ENCODE measurements around the gene SWAP70. TPM values are rescaled to one million over a fixed set of nuclear protein-coding genes. Genes with fewer than 3 reads are reported as not detected.

The SWAP70 gene
- total and polyA plus RNA-seq, 2 of the 13 experiments (the other 11 are each of a cell fraction or from before 2014, with no cell fraction given), result 4.6 to 8.7 TPM

DNA sequence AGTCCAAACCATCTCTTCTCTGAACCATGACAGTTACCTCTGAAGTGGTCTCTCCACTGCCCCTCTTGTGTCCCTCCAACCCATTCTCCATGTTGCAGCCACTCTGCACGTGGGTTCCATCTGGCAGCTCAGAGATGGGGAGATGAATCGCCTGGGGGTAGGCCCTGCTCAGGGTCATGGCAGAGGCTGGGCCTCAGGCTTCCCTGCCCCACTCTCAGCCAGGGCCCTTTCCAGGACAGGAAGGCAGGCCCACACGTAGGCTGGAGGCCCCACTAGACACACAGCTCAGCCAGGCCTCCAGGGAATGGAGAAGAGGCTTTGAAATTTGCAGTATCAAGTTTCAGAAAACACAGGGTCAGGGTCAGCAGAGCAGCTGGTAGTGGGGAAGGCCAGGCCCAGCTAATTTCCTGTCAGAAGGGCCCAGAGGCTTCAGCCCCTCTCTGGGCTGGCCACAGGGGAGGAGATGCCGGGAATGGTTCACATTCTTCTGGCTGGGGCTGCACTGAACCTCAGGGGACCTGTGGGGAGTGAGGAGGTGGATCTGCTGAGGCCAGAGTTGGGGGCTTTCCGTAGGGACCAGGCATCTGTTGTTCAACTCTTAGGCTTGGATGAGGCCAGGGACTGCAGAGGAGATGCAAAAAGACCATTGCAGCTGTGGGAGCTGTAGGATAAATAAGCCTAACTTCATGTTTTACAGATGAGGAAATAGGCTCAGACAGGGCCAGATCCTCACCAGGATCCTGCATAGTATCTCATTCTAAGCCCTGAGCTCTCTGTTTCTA lies 101.6 kb downstream of the SWAP70 start (continued):
- TF ChIP-seq ASH2L (IDR thresholded peaks at IDR 0.05; ENCODE audit: insufficient read length, low read depth, low read length) (peak; percentile 37), ELF3 (CRISPR knock-in tag; IDR thresholded peaks at IDR 0.05) (peak; percentile 90), ELF1 (CRISPR knock-in tag; IDR thresholded peaks at IDR 0.05) (peak; percentile 64; the same call in 1 of the 2 replicates), EED (CRISPR knock-in tag; IDR thresholded peaks at IDR 0.05) (no peak), PAX8 (CRISPR knock-in tag; IDR thresholded peaks at IDR 0.05; ENCODE audit: borderline replicate concordance) (no peak), ZNF775 (CRISPR knock-in tag; IDR thresholded peaks at IDR 0.05; ENCODE audit: borderline replicate concordance) (0 out of 2 replicates have a peak, but pooled peaks have one; percentile 30), ZBTB21 (CRISPR knock-in tag; IDR thresholded peaks at IDR 0.05) (no peak), RXRA (CRISPR knock-in tag; IDR thresholded peaks at IDR 0.05) (peak; percentile 91), ZNF720 (CRISPR knock-in tag; IDR thresholded peaks at IDR 0.05) (no peak), CENPT (CRISPR knock-in tag; IDR thresholded peaks at IDR 0.05; ENCODE audit: low read depth) (no peak), ZNF296 (CRISPR knock-in tag; conservative IDR thresholded peaks at IDR 0.05) (no peak), ZNF30 (CRISPR knock-in tag; IDR thresholded peaks at IDR 0.05) (no peak), DMAP1 (CRISPR knock-in tag; IDR thresholded peaks at IDR 0.05) (peak; percentile 67; the same call in 1 of the 2 replicates), TARDBP (CRISPR knock-in tag; IDR thresholded peaks at IDR 0.05) (peak; percentile 99), SRY (CRISPR knock-in tag; IDR thresholded peaks at IDR 0.05) (0 out of 2 replicates have a peak, but pooled peaks have one; percentile 33), RNF2 (conservative IDR thresholded peaks at IDR 0.05; ENCODE audit: low read depth) (no peak), ZNF138 (CRISPR knock-in tag; IDR thresholded peaks at IDR 0.05; ENCODE audit: low read depth) (no peak)
- TF ChIP-seq, protein P1, sequence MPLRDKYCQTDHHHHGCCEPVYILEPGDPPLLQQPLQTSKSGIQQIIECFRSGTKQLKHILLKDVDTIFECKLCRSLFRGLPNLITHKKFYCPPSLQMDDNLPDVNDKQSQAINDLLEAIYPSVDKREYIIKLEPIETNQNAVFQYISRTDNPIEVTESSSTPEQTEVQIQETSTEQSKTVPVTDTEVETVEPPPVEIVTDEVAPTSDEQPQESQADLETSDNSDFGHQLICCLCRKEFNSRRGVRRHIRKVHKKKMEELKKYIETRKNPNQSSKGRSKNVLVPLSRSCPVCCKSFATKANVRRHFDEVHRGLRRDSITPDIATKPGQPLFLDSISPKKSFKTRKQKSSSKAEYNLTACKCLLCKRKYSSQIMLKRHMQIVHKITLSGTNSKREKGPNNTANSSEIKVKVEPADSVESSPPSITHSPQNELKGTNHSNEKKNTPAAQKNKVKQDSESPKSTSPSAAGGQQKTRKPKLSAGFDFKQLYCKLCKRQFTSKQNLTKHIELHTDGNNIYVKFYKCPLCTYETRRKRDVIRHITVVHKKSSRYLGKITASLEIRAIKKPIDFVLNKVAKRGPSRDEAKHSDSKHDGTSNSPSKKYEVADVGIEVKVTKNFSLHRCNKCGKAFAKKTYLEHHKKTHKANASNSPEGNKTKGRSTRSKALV (CRISPR knock-in tag; IDR thresholded peaks at IDR 0.05), result peak; percentile 78
- TF ChIP-seq, protein P2, sequence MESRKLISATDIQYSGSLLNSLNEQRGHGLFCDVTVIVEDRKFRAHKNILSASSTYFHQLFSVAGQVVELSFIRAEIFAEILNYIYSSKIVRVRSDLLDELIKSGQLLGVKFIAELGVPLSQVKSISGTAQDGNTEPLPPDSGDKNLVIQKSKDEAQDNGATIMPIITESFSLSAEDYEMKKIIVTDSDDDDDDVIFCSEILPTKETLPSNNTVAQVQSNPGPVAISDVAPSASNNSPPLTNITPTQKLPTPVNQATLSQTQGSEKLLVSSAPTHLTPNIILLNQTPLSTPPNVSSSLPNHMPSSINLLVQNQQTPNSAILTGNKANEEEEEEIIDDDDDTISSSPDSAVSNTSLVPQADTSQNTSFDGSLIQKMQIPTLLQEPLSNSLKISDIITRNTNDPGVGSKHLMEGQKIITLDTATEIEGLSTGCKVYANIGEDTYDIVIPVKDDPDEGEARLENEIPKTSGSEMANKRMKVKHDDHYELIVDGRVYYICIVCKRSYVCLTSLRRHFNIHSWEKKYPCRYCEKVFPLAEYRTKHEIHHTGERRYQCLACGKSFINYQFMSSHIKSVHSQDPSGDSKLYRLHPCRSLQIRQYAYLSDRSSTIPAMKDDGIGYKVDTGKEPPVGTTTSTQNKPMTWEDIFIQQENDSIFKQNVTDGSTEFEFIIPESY (CRISPR knock-in tag; IDR thresholded peaks at IDR 0.05), result 0 out of 2 replicates have a peak, but pooled peaks have one; percentile 18
- TF ChIP-seq, protein P3, sequence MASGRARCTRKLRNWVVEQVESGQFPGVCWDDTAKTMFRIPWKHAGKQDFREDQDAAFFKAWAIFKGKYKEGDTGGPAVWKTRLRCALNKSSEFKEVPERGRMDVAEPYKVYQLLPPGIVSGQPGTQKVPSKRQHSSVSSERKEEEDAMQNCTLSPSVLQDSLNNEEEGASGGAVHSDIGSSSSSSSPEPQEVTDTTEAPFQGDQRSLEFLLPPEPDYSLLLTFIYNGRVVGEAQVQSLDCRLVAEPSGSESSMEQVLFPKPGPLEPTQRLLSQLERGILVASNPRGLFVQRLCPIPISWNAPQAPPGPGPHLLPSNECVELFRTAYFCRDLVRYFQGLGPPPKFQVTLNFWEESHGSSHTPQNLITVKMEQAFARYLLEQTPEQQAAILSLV (CRISPR knock-in tag; IDR thresholded peaks at IDR 0.05; ENCODE audit: borderline replicate concordance), result no peak
- TF ChIP-seq, protein P4, sequence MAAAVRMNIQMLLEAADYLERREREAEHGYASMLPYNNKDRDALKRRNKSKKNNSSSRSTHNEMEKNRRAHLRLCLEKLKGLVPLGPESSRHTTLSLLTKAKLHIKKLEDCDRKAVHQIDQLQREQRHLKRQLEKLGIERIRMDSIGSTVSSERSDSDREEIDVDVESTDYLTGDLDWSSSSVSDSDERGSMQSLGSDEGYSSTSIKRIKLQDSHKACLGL (CRISPR knock-in tag; IDR thresholded peaks at IDR 0.05), result no peak
- TF ChIP-seq, protein P5, sequence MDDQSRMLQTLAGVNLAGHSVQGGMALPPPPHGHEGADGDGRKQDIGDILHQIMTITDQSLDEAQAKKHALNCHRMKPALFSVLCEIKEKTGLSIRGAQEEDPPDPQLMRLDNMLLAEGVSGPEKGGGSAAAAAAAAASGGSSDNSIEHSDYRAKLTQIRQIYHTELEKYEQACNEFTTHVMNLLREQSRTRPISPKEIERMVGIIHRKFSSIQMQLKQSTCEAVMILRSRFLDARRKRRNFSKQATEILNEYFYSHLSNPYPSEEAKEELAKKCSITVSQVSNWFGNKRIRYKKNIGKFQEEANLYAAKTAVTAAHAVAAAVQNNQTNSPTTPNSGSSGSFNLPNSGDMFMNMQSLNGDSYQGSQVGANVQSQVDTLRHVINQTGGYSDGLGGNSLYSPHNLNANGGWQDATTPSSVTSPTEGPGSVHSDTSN (CRISPR knock-in tag; IDR thresholded peaks at IDR 0.05; ENCODE audit: borderline replicate concordance), result no peak
- TF ChIP-seq, protein P6, sequence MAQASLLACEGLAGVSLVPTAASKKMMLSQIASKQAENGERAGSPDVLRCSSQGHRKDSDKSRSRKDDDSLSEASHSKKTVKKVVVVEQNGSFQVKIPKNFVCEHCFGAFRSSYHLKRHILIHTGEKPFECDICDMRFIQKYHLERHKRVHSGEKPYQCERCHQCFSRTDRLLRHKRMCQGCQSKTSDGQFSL (CRISPR knock-in tag; IDR thresholded peaks at IDR 0.05), result no peak
